Measurements from ENCODE around the gene CNTNAP2. TPM values are rescaled to one million over a fixed set of nuclear protein-coding genes. Genes with fewer than 3 reads are reported as not detected.

Gene CNTNAP2
- total and polyA plus RNA-seq, 2 of the 8 experiments (the other 6 are each of a cell fraction or from before 2014, with no cell fraction given): 27.9 to 71.0 TPM

DNA sequence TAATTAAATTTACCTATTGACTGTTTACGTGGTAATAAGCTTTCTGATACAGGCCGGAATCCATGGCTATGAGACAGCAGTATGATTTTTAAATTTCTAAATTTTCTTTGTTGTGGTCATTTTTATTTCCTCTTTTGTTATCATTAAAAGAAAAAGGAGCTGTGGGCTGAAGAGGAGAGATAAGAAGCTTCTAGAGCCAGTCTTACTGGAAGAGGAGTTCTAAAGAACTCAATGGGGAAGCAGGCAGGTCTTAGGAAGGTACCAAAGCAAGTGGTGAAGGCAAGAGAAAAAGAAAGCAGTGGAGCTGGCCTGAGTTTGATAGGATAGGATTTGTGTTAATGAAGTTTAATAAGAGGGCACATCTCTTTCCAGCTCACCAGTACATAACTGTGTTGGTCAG lies 1187.8 kb downstream of the CNTNAP2 start:
- no peaks in the 10 kb centered on the region for H4K20me1 ChIP-seq (replicated peaks in 1 of 2; ENCODE audit: control insufficient read depth in 1 of 2, insufficient read depth in 2 of 2, low read length in 2 of 2)

More for the DNA sequence above, 1187.8 kb downstream of the CNTNAP2 start:
- Histone ChIP-seq H3K23me2 (ENCODE audit: low read depth, low read length) (no peaks in the 10 kb centered on the region), H3K27me3 (replicated peaks in 1 of 4; ENCODE audit: control insufficient read depth in 3 of 4, extremely low read depth in 1 of 4, insufficient read depth in 3 of 4, low read length in 3 of 4) (no peaks in the 10 kb centered on the region), H3K9ac (replicated peaks in 1 of 4; ENCODE audit: extremely low read depth in 1 of 4, low read depth in 3 of 4, low read length in 3 of 4) (no peak overlapping the region), H3K79me1 (ENCODE audit: low read depth, low read length) (no peaks in the 10 kb centered on the region), H4K8ac (ENCODE audit: extremely low read depth, insufficient read depth, low read length) (no peak overlapping the region), H2BK5ac (ENCODE audit: low read depth, low read length) (no peak overlapping the region), H2BK120ac (replicated peaks; ENCODE audit: low read depth, low read length) (no peak overlapping the region), H4K91ac (replicated peaks; ENCODE audit: insufficient read length, low read length) (no peak overlapping the region), H3K79me2 (ENCODE audit: control insufficient read depth in 1 of 2, insufficient read depth in 2 of 2, low read length in 2 of 2) (no peaks in the 10 kb centered on the region), H2BK12ac (ENCODE audit: low read depth, low read length) (no peak overlapping the region), H3K4ac (replicated peaks; ENCODE audit: insufficient read length, low read depth, low read length) (no peak overlapping the region), H3K4me2 (ENCODE audit: insufficient read depth in 1 of 2, low read depth in 2 of 2, low read length in 2 of 2) (no peak overlapping the region), H4K5ac (ENCODE audit: insufficient read length, low read depth, low read length) (no peak overlapping the region), H3K9me3 (ENCODE audit: insufficient read depth in 2 of 2, low read depth in 1 of 2, low read length in 1 of 2) (no peaks in the 10 kb centered on the region), H3K4me1 (replicated peaks in 1 of 4; ENCODE audit: control insufficient read depth in 3 of 4, insufficient read depth in 4 of 4, low read length in 3 of 4) (no peaks in the 10 kb centered on the region), H3K18ac (ENCODE audit: extremely low read depth, low read length) (no peak overlapping the region), H3K4me3 (ENCODE audit: extremely low read depth in 1 of 4, insufficient read depth in 2 of 4, low read depth in 3 of 4, low read length in 4 of 4) (no peak overlapping the region), H3K36me3 (ENCODE audit: control insufficient read depth in 2 of 4, insufficient read depth in 4 of 4, low read length in 3 of 4) (no peaks in the 10 kb centered on the region), H3K23ac (ENCODE audit: insufficient read length) (no peak overlapping the region), H2AK5ac (ENCODE audit: low read depth, low read length) (no peak overlapping the region), H2BK15ac (ENCODE audit: low read length) (no peak overlapping the region), H2AFZ (ENCODE audit: low read length) (no peak overlapping the region), H2BK20ac (ENCODE audit: low read length) (no peak overlapping the region), H3K27ac (ENCODE audit: low read depth, low read length) (no peak overlapping the region), H3K56ac (replicated peaks; ENCODE audit: insufficient read length, low read depth, low read length) (no peak overlapping the region), H3K14ac (ENCODE audit: insufficient read length) (no peak overlapping the region)
- FAIRE-seq (no peak), DNase-seq (ENCODE audit: low read depth in 1 of 2, low spot score in 2 of 2) (no peak)
- TF ChIP-seq NANOG (IDR thresholded peaks at IDR 0.05; ENCODE audit: insufficient read depth, low read depth, low read length, poor library complexity, severe bottlenecking) (no peak), TCF12 (IDR thresholded peaks at IDR 0.05; ENCODE audit: low read depth, low read length) (no peak), CHD2 (IDR thresholded peaks at IDR 0.05; ENCODE audit: low read length) (no peak), SRF (IDR thresholded peaks at IDR 0.05; ENCODE audit: low read depth, low read length) (no peak), CBX5 (IDR thresholded peaks at IDR 0.05; ENCODE audit: low read depth, low read length) (no peak), ZNF274 (IDR thresholded peaks at IDR 0.05; ENCODE audit: borderline replicate concordance, extremely low read depth, low read length) (no peak), EP300 (IDR thresholded peaks at IDR 0.05; ENCODE audit: borderline replicate concordance in 1 of 2, low read depth in 2 of 2, low read length in 2 of 2) (no peak), POU5F1 (IDR thresholded peaks at IDR 0.05; ENCODE audit: low read depth, low read length) (no peak)
- ChIA-PET CTCF (ENCODE audit: partially characterized antibody) (interaction anchor here (0.6 to 1.1 kb wide), 2 partner anchors 28 to 771 kb away, joined by 3 read pairs; no protein-coding TSS in a partner anchor), POLR2A (ENCODE audit: partially characterized antibody) (no interaction called here)
- WGBS, 2 experiments (ENCODE audit: extremely low coverage in 1 of 2, insufficient coverage in 1 of 2, insufficient read length in 1 of 2, insufficient replicate concordance in 2 of 2, low coverage in 1 of 2, low lambda C conversion rate in 2 of 2, missing lambda C conversion rate in 1 of 2): 84% methylated on average over 2 of the region's 2 CpGs; no CpG with 5 or more reads in 1 of the 2 experiments
